PC-3 (cell line): ENCODE data around the gene RBM20.

Experiments used
- CTCF ChIP-seq: fragments of 300-600 bp; sonication (generic); conservative IDR thresholded peaks from 2 replicates; pipeline ENCODE4 v1.5.1; 2017; ENCODE audit warnings: antibody characterized with exemption, low read depth, mild to moderate bottlenecking, low read length
- EZH2 ChIP-seq: fragments of 300-600 bp; sonication (generic); IDR thresholded peaks from one replicate; pipeline ENCODE4 v1.6.1; 2017; ENCODE audit warnings: antibody characterized with exemption, mild to moderate bottlenecking, low read length; ENCODE audit not compliant: unreplicated experiment
- EZH2phosphoT487 ChIP-seq: fragments of 300-600 bp; sonication (generic); IDR thresholded peaks from 2 replicates; pipeline ENCODE4 v1.6.1; 2018; ENCODE audit warnings: mild to moderate bottlenecking, antibody characterized with exemption, low read length, borderline replicate concordance

GRCh38 chr10:110859206-110859972 lies 215.3 kb downstream of the RBM20 start:
- TF ChIP-seq CTCF (no peak), EZH2 (no peak), EZH2phosphoT487 (no peak)
